ENCODE measurements around the gene SNAPC3.

The SNAPC3 gene

GRCh38 chr9:15422372-15423230 lies at the start of gene SNAPC3:
SNAPC3 (plus strand) TSS chr9:15422876; CDS start chr9:15422880, 4 bp downstream.
- no peaks in the 10 kb centered on the region for H3K4me1 ChIP-seq (ENCODE audit: control insufficient read depth, insufficient read depth, low read length)
- ChIA-PET CTCF (interaction anchor here (0.5 to 1.7 kb wide), 4 partner anchors 18 to 216 kb away, joined by 3 to 4 read pairs (median 4); partner anchors contain the start of gene TTC39B), POLR2A (interaction anchor here (0.9 to 1.1 kb wide), 3 partner anchors 87 to 131 kb away, joined by 3 to 4 read pairs (median 3); partner anchors contain the start of gene TTC39B)
- H3K36me3 ChIP-seq (ENCODE audit: control insufficient read depth in 2 of 2, insufficient read depth in 1 of 2, low read length in 2 of 2) = peaks cover 14 to 22% of the 10 kb centered on the region in 2 experiments; a peak in 2 of 3 replicates
- no peaks in the 10 kb centered on the region for H3K9me3 ChIP-seq (ENCODE audit: control insufficient read depth, insufficient read depth, low read depth, low read length)
- peak within 1 kb of the TSS; percentile 55; the same call in 1 of the 2 replicates for H3K27ac ChIP-seq (ENCODE audit: extremely low read depth, low read depth, low read length)
- peak within 1 kb of the TSS; percentile 76 for H3K4me3 ChIP-seq (ENCODE audit: low read depth, low read length)
- TF ChIP-seq TCF7L2 (IDR thresholded peaks at IDR 0.05; ENCODE audit: borderline replicate concordance, low read depth, low read length) (peak; percentile 50; the same call in 1 of the 2 replicates), ZSCAN16 (tag by site-specific recombination; IDR thresholded peaks at IDR 0.05) (peak; percentile 29; the same call in 1 of the 2 replicates), ZNF76 (tag by site-specific recombination; IDR thresholded peaks at IDR 0.05; ENCODE audit: borderline replicate concordance, low read depth) (peak; percentile 97), RBAK (tag by site-specific recombination; IDR thresholded peaks at IDR 0.05) (no peak), PRDM1 (tag by site-specific recombination; IDR thresholded peaks at IDR 0.05) (no peak), ZNF175 (tag by site-specific recombination; IDR thresholded peaks at IDR 0.05) (no peak), ZNF169 (tag by site-specific recombination; IDR thresholded peaks at IDR 0.05) (no peak), ZNF521 (tag by site-specific recombination; IDR thresholded peaks at IDR 0.05) (no peak), ZNF544 (tag by site-specific recombination; IDR thresholded peaks at IDR 0.05) (no peak), ZNF2 (tag by site-specific recombination; IDR thresholded peaks at IDR 0.05) (peak; percentile 55; the same call in 1 of the 2 replicates), ZNF560 (tag by site-specific recombination; IDR thresholded peaks at IDR 0.05; ENCODE audit: borderline replicate concordance) (no peak), SCRT2 (tag by site-specific recombination; IDR thresholded peaks at IDR 0.05) (no peak), ZNF596 (tag by site-specific recombination; IDR thresholded peaks at IDR 0.05) (no peak), ZBTB20 (tag by site-specific recombination; IDR thresholded peaks at IDR 0.05) (peak; percentile 98), KLF10 (tag by site-specific recombination; IDR thresholded peaks at IDR 0.05) (no peak), ZNF785 (tag by site-specific recombination; IDR thresholded peaks at IDR 0.05) (no peak), ZNF600 (tag by site-specific recombination; IDR thresholded peaks at IDR 0.05) (peak; percentile 94), GLI4 (tag by site-specific recombination; IDR thresholded peaks at IDR 0.05) (no peak), ZNF354C (tag by site-specific recombination; IDR thresholded peaks at IDR 0.05; ENCODE audit: borderline replicate concordance, low read depth) (no peak), ZNF692 (tag by site-specific recombination; IDR thresholded peaks at IDR 0.05) (0 out of 2 replicates have a peak, but pooled peaks have one; percentile 27), ZFP37 (tag by site-specific recombination; IDR thresholded peaks at IDR 0.05) (no peak), ZNF571 (tag by site-specific recombination; IDR thresholded peaks at IDR 0.05) (no peak), ZNF654 (tag by site-specific recombination; IDR thresholded peaks at IDR 0.05; ENCODE audit: low read depth) (no peak)
- TF ChIP-seq, protein P1, sequence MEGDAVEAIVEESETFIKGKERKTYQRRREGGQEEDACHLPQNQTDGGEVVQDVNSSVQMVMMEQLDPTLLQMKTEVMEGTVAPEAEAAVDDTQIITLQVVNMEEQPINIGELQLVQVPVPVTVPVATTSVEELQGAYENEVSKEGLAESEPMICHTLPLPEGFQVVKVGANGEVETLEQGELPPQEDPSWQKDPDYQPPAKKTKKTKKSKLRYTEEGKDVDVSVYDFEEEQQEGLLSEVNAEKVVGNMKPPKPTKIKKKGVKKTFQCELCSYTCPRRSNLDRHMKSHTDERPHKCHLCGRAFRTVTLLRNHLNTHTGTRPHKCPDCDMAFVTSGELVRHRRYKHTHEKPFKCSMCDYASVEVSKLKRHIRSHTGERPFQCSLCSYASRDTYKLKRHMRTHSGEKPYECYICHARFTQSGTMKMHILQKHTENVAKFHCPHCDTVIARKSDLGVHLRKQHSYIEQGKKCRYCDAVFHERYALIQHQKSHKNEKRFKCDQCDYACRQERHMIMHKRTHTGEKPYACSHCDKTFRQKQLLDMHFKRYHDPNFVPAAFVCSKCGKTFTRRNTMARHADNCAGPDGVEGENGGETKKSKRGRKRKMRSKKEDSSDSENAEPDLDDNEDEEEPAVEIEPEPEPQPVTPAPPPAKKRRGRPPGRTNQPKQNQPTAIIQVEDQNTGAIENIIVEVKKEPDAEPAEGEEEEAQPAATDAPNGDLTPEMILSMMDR (tag by site-specific recombination; IDR thresholded peaks at IDR 0.05) = no peak; the same call in 1 of the 2 replicates
- TF ChIP-seq, protein P2, sequence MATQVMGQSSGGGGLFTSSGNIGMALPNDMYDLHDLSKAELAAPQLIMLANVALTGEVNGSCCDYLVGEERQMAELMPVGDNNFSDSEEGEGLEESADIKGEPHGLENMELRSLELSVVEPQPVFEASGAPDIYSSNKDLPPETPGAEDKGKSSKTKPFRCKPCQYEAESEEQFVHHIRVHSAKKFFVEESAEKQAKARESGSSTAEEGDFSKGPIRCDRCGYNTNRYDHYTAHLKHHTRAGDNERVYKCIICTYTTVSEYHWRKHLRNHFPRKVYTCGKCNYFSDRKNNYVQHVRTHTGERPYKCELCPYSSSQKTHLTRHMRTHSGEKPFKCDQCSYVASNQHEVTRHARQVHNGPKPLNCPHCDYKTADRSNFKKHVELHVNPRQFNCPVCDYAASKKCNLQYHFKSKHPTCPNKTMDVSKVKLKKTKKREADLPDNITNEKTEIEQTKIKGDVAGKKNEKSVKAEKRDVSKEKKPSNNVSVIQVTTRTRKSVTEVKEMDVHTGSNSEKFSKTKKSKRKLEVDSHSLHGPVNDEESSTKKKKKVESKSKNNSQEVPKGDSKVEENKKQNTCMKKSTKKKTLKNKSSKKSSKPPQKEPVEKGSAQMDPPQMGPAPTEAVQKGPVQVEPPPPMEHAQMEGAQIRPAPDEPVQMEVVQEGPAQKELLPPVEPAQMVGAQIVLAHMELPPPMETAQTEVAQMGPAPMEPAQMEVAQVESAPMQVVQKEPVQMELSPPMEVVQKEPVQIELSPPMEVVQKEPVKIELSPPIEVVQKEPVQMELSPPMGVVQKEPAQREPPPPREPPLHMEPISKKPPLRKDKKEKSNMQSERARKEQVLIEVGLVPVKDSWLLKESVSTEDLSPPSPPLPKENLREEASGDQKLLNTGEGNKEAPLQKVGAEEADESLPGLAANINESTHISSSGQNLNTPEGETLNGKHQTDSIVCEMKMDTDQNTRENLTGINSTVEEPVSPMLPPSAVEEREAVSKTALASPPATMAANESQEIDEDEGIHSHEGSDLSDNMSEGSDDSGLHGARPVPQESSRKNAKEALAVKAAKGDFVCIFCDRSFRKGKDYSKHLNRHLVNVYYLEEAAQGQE (tag by site-specific recombination; IDR thresholded peaks at IDR 0.05) = no peak
- TF ChIP-seq, protein P3, sequence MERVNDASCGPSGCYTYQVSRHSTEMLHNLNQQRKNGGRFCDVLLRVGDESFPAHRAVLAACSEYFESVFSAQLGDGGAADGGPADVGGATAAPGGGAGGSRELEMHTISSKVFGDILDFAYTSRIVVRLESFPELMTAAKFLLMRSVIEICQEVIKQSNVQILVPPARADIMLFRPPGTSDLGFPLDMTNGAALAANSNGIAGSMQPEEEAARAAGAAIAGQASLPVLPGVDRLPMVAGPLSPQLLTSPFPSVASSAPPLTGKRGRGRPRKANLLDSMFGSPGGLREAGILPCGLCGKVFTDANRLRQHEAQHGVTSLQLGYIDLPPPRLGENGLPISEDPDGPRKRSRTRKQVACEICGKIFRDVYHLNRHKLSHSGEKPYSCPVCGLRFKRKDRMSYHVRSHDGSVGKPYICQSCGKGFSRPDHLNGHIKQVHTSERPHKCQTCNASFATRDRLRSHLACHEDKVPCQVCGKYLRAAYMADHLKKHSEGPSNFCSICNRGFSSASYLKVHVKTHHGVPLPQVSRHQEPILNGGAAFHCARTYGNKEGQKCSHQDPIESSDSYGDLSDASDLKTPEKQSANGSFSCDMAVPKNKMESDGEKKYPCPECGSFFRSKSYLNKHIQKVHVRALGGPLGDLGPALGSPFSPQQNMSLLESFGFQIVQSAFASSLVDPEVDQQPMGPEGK (tag by site-specific recombination; IDR thresholded peaks at IDR 0.05) = peak; percentile 80
- TF ChIP-seq, protein P4, sequence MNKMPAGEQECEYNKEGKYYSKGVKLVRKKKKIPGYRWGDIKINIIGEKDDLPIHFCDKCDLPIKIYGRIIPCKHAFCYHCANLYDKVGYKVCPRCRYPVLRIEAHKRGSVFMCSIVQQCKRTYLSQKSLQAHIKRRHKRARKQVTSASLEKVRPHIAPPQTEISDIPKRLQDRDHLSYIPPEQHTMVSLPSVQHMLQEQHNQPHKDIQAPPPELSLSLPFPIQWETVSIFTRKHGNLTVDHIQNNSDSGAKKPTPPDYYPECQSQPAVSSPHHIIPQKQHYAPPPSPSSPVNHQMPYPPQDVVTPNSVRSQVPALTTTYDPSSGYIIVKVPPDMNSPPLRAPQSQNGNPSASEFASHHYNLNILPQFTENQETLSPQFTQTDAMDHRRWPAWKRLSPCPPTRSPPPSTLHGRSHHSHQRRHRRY (tag by site-specific recombination; IDR thresholded peaks at IDR 0.05) = no peak
